GM23248 (cell line): ENCODE measurements around the gene AGFG1.
"Not testable (repeated sequence)": the region's sequence is repeated elsewhere in the genome, so short reads cannot be mapped to it uniquely, and the experiment has no call there.

ENCODE experiments used
- EZH2 ChIP-seq: fragments of 200-600 bp; sonication (generic); IDR thresholded peaks from 2 replicates; pipeline ENCODE4 v1.6.1; 2018; ENCODE audit warnings: antibody characterized with exemption, mild to moderate bottlenecking; ENCODE audit not compliant: insufficient read depth, poor library complexity, severe bottlenecking
- EZH2phosphoT487 ChIP-seq: fragments of 200-600 bp; sonication (generic); IDR thresholded peaks from 2 replicates; pipeline ENCODE4 v1.6.1; 2018; ENCODE audit warnings: antibody characterized with exemption, moderate library complexity, mild to moderate bottlenecking, low read depth; ENCODE audit not compliant: insufficient read depth

DNA sequence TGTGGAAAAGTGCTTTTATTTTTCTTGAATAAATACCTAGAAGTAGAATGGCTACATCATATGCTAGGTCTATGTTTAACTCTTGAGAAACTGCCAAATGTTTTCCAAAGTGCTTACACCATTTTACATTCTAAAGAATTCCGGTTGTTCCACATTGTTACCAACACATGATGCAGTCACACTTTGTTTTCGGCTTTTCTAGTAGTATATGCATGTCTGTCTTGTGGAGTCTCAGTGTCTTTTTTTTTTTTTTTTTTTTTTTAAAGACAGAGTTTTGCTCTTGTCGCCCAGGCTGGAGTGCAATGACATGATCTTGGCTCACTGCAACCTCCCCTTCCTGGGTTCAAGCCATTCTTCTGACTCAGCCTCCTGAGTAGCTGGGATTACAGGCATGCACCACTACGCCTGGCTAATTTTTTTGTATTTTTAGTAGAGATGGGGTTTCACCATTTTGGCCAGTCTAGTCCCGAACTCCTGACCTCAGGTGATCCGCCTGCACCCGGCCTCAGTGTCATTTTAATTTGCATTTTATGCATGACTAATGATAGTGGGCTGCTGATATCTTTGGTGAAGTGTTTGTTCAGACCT lies 46.4 kb downstream of the AGFG1 start:
- TF ChIP-seq EZH2, EZH2phosphoT487: not testable (repeated sequence)
